ENCODE data around the gene COL23A1.

DNA sequence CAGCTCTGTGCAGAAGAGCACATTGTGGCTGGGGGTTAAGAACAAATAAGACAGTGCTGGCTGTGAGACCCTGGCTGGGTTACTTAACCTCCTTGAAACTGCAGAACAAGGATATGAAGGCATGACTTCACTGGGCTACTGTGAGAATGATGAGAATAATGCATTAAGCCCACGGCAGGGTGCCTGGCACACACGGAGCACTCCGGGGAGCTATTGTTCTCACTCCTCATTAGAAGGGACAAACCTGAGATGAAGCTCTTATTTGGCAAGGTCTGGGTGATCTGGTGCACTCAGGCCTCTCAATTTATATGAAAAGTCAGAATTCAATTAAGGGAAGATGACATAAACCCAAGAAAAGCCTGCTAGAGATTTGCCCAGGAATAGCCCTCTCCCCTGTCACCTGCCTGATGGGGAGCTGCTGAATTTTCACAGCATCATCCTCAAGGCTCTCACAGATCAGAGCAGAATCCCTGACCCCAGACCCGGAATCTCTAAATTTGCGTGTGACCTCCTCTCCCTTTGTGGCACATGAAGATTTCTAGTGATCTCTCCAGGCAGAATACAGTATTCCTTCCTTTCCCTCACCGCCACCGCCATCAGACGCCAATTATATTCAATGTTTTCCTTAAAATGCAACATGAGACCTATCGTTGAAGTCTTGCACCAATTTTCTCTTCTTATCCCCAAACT lies 102.1 kb downstream of the COL23A1 start:
- TF ChIP-seq EZH2 (optimal IDR thresholded peaks at IDR 0.05; ENCODE audit: low read depth, low read length), result no peak
- TF ChIP-seq, protein P1, sequence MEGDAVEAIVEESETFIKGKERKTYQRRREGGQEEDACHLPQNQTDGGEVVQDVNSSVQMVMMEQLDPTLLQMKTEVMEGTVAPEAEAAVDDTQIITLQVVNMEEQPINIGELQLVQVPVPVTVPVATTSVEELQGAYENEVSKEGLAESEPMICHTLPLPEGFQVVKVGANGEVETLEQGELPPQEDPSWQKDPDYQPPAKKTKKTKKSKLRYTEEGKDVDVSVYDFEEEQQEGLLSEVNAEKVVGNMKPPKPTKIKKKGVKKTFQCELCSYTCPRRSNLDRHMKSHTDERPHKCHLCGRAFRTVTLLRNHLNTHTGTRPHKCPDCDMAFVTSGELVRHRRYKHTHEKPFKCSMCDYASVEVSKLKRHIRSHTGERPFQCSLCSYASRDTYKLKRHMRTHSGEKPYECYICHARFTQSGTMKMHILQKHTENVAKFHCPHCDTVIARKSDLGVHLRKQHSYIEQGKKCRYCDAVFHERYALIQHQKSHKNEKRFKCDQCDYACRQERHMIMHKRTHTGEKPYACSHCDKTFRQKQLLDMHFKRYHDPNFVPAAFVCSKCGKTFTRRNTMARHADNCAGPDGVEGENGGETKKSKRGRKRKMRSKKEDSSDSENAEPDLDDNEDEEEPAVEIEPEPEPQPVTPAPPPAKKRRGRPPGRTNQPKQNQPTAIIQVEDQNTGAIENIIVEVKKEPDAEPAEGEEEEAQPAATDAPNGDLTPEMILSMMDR (IDR thresholded peaks at IDR 0.05; ENCODE audit: low read length), result no peak

Measured in MM.1S (cell line).